HG03460 (cell line): ENCODE data around the gene THRB.

ENCODE experiments used
- ATAC-seq: cut with Tn5 transposase; IDR thresholded peaks from one replicate; pipeline ENCODE4 v1.9.1; 2021; ENCODE audit not compliant: unreplicated experiment

The THRB gene

DNA sequence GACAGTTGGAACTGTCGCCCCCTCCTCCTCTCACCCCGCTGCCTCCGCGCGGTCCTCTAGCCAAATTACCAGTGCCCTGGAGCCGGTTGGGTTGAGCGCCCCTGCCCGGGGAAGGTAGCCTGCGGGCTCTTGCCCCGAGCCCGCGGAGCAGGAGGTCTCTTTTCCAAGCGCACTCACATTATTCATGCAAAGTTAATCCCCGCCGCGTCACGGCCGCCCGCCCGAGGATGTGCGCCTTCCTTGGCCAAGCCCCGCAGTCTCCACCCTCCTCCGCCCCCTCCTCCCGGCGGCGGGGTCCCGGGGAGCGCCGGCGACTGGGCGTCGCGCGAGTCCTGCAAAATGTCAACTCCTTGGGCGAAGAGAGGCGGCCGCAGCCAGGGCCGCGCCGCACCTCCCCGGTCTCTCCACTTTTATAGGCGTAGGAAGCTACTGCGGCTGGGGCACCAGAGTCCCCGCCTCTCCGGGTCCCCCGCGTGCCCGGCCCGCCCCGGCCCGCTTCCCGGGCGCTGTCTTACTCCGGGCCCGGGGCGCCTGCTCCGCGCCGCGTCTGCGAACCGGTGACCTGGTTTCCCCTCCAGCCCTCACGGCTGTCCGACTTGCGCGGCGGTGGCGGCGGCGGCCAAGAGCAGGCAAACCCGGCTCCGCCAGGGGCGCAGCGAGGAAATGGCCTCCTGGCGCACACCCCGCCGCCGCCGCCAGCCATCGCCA, at the start of gene THRB:
TSS of gene THRB (minus strand) at position 233 of the 708 bp plus-strand sequence.
- no peak for ATAC-seq

DNA sequence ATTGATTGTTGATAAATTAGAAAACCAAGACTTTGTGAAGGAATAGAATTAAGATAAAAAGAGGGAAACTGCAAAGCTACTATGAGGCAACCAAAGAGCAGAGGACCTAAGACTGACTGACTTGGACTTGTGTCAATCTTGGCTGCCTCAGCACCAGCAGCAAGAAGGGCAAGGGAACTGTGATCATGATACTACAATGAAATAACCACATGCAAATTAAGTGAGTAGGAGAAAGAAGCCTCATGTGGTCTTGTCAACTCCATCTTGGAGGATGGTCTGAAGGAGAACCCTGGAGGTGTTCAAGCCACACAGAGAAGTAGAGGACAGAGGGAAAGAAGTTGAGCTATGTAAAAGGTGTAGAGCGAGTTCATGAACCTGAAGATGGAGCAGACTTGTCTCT, 47.3 kb upstream of the THRB start:
- ATAC-seq = no peak

- no peak for ATAC-seq
These were observed 46.2 kb upstream of the THRB start for GRCh38 chr3:24540821-24541220.

DNA sequence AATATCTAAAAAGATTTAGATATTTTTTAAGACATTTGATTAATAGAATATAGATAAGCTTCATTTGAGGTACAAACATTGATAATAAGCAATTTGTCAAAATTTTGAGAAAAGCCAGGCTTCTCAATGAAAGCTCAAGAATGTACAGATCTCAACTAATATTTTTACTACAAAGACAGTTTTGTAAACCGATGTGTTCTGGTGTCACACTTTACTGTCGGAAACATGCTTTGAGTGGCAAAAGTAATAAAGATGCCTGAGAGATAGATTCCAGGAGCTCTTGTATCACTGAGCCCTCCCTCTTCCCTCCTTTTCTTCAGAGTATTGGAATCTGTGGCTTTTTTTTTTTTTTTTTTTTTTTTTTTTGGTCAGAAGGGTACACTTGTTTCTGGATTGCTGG, 45.0 kb upstream of the THRB start:
- ATAC-seq = no peak

GRCh38 chr3:24538891-24539290, 44.2 kb upstream of the THRB start:
- no peak for ATAC-seq

- no peak for ATAC-seq
These were observed 39.0 kb upstream of the THRB start for GRCh38 chr3:24533561-24534193.

DNA sequence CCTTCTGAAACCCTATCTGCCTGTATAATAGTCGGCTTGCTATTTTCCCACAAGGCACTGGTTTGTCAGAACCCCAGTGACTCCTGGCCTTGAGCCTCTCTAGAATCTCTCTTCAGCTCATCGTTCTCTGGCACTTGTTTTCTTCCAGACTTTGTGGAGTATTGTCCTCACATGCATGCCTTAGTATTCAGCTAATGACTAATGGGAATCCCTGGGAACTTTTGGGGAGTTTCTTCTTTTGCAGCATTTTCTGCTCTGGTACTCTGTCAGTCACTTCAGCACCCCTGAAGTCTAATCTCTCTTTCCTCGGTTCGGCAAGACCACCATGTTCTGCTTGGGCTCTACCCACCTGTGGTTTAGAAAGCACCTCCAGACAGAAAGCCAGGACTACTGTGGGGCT, 35.8 kb upstream of the THRB start:
- ATAC-seq = no peak

DNA sequence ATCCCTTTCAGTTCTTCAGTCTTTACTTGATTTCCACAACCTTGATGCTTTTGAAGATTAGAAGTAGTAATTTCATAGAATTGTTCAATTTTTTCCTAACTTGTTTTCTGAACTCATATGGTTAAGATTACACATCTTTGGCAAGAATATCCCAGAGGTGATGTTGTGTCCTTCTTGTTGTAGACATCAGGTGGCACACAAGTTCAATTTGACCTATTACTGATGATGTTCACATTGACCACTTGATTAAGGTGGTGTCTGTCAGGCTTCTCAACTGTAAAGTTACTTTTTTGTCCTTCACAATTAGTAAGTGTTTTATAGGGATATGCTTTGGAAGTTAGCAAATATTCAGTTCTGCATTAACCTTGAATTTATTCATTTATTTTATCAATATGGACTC, 34.6 kb upstream of the THRB start:
- ATAC-seq = no peak

DNA sequence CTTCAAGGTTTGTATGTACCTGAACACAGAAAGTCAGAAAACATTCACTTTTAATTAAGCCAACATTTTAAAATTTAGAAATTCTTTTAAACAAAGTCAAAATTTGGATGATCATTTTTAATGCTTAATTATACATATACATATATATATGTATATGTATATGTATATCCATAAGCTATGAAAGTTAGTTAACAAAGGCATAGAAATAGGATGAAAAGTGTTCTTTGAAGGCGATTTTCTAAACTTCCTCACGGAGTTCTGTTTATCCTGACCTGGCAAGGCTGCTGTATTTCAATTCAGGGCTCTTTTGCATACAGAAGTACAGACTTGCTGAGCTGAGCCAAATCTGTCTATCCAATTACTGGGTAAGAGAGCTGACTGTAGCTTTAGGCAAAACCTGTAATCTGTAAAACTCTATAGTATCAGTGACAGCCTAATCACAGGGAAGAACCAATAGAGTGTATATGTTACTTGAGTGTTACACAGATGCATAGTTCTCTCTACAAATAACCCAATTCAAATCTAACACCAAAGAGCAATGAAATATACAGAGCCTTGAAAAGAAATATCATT, 32.1 kb upstream of the THRB start:
- ATAC-seq = no peak

GRCh38 chr3:24525557-24525956, 30.9 kb upstream of the THRB start:
- no peak for ATAC-seq

GRCh38 chr3:24525022-24525421, 30.4 kb upstream of the THRB start:
- no peak for ATAC-seq

- ATAC-seq = no peak
These were observed 29.5 kb upstream of the THRB start for GRCh38 chr3:24523988-24524727.

GRCh38 chr3:24523215-24523614, 28.6 kb upstream of the THRB start:
- ATAC-seq = no peak

DNA sequence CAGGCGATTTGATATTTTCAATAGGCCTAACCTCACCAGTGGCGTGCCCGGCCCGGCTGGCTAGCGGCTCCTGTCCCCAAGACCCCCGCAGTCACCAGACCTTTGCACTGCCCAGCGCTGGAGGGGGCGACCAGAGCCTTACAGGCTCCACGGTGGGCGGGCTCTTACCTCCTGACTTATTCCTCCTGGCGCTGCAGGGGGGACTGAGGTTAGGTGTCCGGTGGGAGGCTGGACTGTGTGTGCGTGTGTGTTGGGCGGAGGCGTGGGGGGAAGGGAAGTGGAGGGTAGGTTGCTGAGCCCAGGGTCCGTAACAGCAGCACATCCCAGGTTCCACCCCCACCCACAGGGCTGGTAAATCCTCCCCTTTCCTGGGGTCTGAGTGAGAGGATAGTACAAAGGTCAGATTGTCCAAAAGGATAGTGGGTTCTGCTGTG, 27.5 kb upstream of the THRB start:
- no peak for ATAC-seq

DNA sequence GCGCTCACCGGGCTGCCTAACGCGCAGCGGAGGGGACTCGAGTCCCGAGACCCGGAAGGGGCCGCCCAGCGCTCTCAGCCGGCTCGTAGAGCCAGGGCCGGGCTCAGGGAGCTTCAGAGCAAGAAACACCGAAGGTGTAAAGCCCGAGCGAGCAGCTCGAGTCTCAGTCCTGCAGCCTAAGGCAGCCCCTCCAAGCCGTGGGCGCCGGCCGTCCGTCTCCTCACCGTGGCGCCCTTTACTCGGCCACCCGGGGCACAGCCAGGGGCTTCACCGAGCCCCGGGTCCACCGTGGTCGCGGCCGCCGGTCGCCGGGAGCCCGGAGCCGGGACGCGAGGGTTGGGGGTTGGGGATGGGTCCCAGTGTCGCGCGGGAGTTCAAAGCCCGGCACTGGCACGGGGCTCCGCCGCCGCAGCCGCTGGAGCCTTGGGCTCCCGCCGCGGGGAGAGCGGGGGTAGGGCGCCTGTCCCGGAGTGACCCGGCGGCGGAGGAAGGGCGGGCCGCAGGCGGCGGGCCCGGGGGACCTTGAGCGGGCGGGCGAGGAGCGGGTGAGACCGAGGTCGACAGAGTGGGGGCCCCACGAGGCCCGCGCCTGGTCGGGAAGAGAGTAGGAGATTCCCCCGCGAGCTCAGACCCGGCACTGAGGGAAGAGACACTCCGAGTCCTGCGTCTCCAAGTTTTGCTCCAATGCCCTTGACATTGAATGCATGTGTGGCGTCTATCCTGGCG, 26.9 kb upstream of the THRB start:
- ATAC-seq = no peak

GRCh38 chr3:24520976-24521419, 26.3 kb upstream of the THRB start:
- ATAC-seq = no peak

GRCh38 chr3:24520101-24520495, 25.4 kb upstream of the THRB start:
- no peak for ATAC-seq

DNA sequence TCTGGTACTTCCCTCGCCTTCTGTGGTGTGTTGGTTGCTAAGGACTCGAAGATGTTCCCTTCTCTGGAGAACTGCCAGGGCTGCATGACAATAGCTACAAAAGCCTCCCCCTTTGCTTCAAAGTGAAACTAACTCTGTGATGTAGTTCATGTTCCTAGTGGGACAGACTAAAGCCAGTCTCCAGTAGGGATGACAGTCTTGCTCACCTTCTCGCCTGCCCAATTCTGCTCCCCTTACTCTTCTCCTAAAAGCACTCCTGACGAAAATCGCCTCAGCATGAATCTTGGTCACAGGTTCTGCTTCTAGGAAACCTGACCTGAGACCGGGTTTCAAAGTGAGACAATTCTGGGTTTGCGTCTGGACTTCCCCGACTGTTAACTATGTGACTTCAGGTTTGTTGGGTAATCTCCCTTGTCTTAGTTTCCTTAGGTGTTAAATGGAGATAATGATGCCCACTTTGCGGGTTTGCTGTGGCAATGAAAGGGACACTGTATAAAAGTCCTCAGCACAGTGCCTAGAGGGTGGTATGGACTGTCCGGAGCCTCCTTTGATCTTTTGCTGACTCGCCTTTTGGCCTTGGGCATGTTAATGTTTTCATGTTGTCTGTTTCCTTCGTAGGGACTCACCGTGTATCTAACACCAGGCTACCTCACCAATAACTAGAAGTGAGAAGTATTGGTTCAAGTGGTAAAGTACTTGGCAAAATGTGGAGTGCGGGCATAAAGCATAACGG, 24.9 kb upstream of the THRB start:
- ATAC-seq = no peak

GRCh38 chr3:24518990-24519367, 24.3 kb upstream of the THRB start:
- ATAC-seq = no peak

- ATAC-seq = no peak
These were observed 19.5 kb upstream of the THRB start for GRCh38 chr3:24514119-24514518.
